Endothelial cell of hepatic sinusoid (primary cell): ENCODE measurements around the gene LRFN2.

ENCODE experiments used
- in situ Hi-C: cut with HindIII; loops from 2 replicates; pipeline ENCODE4 v1.10.0; 2017; ENCODE audit warnings: low sequenced_read_pairs

LRFN2 gene

DNA sequence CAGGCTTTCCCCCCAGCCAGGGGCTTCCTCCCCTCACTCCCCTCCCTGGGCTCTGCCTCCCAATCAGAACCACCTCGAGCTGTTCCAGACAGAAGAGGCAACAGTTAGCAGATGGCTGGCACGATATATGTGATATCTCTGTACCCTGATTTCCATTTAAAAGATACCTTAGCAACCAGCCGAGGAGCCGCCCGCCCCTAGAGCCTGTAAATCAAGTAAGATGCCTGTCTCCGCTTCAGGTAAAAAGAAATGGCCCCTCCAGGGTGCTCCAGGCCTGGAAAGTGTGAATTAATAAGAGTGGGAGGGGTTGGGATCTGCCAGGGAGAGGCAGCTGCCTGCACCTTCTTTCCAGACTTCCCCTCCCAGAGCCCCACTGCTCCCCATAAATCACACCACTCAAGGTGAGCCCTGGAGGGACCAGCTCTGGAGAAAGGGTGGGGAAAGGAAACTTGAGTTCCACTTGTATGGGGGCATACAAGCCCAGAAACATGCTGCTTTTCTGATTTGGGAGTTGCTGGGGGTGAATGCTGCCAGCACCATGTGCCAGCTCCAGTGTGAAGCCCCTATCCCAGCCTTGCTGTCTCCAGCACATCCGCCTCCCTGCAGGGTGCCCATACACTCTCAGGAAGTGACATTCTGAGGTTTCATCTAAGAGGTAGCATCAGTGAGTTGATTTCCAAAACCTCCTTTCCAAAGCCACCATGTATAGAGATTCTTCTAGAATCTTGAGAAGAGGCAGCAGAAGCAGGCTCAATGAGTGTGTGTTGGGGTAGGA lies 148.0 kb downstream of the LRFN2 start:
- in situ Hi-C loops, result no loop called here

DNA sequence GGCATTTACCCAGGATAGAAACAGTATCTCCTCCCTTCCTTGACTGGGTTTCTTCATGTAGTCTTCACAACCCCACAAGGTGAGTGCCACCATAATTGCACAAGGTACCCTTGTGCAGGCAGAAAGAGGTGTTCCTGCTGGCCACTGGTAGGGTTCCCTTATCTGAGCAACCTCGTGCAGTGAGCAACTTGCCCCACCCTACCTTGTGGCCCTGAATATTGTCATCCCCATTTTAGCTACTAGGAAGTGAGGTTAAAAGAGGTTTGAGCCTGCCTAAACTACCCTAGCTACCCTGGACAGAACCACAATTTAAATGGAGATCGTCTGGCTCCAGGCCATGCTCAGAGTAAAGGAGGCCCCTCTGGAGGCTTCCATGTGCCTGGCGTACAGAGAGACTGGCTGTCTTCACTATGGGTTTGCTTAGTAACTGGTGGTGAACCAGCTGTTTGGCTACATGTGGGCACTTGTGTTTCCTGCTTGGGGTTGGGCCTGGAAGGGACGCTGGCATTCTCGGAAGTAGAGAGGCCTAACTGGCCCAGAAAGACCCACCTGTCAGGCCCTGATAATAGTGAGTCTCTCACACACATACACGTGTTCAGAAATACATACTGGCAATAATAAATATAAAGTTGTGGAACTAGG lies 148.8 kb downstream of the LRFN2 start:
- in situ Hi-C loops, result no loop called here

DNA sequence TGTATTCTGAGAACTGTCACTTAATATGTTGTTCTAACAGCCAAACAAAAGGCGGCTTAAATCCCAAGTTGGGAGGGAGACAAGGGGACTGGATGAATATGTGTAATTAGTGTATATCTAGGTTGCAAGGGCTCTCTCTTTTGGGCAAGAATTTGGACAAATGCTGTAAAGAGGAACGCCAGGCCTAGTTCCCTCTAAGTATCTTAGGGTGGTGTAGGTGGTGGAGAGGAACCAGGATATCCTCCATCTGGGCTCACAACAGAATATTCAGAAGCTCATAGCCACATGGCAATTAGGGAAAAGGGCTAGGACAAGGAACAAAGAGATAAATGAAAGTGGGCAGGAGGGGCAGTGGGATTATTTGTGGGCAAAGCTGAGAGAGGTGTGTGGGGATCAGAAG lies 149.5 kb downstream of the LRFN2 start:
- in situ Hi-C loops, result no loop called here

GRCh38 chr6:40436685-40437604 lies 150.2 kb downstream of the LRFN2 start:
- in situ Hi-C loops, result no loop called here

DNA sequence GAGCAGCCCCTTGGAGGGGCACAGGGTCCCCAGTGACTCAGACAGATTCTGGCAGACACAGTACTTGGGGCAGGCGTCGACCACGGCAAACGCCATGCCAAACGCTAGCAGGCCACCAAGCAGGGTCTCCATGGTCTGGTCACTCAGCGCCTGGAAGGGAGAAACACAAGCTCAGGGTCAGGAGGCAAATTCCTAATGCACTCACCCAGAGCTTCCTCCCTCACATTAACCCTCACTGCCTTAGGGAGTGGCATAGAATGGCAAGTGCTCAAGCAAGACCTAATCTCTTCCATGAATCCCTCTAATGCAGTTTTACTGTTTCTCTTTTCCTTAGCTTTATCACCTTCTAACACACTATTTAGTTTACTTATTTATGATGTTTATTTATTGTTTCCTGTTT lies 154.2 kb downstream of the LRFN2 start:
- in situ Hi-C loops, result no loop called here

- in situ Hi-C loops, result no loop called here
Measured at GRCh38 chr6:40431706-40432105, 155.5 kb downstream of the LRFN2 start.

GRCh38 chr6:40427196-40427595 lies 160.0 kb downstream of the LRFN2 start:
- in situ Hi-C loops, result no loop called here

DNA sequence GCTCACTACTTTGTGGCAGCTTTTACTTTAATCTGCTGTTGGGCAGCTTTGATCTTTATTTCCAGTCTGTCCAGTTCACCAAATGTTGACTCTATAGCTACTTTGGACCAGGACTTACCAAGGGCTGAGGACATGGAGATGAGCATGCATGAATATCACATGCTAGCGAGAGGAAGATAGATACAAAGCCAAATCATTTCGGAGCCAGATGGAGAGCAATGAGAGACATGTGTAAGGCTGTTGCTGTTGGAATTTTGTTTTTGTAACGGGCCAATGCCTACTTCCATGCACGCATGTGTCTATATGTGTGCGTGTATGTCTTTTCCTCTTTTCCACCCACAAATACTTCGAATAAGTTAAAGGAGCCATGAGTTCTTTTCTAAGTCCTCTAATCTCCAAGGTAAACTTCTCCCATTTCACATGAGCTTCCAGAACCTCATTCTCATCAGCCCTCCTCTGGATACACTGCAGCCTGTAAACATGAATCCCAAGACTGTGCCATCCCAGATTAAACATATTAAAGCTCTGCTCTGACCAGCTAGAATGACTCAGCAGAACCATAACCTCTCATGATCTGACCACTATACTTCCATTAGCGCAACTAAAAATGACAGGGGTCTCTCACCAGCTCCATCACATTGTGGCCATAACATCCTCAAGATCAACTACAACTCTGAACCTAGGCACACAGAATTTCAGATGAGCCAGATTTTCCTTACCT lies 160.7 kb downstream of the LRFN2 start:
- in situ Hi-C loops, result no loop called here

- in situ Hi-C loops, result no loop called here
Measured at GRCh38 chr6:40425192-40425919, 161.8 kb downstream of the LRFN2 start.

DNA sequence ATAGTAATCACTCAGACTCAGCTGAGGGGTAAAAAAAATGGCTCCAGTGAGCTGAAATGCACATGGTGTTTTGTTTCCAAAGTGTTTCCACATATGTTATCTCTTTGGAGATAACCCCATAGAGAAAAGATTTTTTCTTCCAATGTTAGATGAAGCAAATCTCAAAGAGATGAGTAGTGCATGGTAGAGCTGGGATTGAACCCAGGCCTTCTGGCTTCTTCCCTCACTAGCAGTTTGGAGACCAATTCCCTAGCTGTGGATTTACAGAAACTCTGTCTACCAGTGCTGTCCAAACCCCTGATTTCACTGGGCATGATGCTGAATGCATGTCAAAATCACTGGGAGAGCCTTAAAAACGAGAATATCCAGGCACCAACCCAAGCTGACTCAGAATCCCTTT lies 165.1 kb downstream of the LRFN2 start:
- in situ Hi-C loops, result loop anchor here (5.0 kb wide), 3 partner anchors 35 to 85 kb away; no protein-coding TSS in a partner anchor

GRCh38 chr6:40419946-40420728 lies 167.0 kb downstream of the LRFN2 start:
- in situ Hi-C loops, result loop anchor here (5.0 kb wide), 3 partner anchors 33 to 87 kb away; no protein-coding TSS in a partner anchor

DNA sequence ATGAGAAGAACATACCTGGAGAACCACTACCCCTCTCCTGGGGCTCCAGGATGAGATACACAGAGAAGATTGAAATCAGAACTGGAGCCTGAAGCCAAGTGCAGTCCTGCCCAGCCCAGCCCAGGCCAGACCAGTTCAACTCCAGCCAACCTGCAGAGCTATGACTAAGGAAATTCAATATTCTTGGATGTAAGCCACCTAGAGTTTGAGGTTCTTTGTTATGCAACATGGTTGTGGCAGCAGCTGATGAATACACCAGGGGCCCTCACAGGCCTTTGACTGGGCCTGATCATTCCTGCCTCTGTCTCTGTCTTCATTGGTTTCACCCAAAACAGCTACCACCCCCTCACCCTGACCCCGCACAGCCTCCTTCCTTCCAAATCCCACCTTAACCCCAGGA lies 167.8 kb downstream of the LRFN2 start:
- in situ Hi-C loops, result no loop called here

DNA sequence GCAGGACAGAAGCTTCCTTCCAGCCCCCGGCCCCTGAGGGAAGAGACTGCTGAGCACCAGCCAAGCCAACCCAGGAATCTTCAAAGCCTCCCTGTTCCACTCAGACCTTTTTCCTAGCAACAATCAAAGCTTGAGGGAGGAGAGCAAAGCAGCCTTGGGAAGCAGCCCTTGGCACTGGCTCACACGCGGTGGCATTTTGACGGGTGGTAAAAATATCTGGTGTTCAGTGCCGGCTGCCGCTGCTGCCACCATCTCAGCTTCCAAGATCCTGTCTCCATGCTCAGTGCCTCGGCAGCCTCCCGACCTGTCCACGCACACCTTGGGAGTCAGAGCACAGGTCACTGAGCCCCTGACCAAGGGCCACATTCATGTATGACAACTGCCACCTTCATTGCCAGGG lies 170.1 kb downstream of the LRFN2 start:
- in situ Hi-C loops, result no loop called here

GRCh38 chr6:40414617-40415016 lies 172.5 kb downstream of the LRFN2 start:
- in situ Hi-C loops, result no loop called here

DNA sequence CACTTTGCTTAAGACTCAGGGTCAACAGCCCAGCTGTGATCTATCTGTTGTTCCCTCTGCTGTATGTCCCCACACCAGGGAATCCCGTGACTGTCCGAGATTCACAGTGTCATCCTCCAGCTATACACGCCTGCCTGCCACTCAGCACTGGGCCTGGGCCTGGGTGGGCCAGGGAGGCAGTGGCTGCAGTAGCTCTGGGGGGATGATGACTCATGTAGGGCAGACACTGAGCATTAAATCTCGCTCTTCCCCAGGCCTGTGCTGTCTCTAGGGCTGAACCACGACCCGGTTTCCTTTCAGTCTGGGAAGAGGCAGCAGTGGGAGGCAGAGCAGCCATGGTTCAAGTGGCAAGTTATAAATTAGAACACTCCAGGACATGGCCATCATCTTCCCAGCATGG lies 173.9 kb downstream of the LRFN2 start:
- in situ Hi-C loops, result no loop called here

DNA sequence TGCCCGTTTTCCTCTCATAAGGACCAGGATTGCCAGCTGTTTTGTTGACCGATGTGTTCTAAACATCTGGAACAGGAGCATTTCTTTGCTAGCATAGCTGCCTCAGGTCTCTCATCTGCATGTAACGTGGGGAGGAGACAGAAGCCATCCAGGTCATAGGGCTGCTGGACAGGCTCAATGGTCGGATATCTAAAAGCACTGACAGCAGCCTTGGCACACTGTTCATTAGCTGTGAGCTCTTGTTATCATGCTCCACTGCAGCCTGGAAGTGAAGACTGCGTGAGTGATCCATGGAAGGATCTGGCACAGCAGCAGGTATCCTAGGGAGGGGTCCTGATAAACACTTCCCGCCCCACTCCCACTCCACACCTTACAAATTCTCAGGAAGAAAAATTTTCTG lies 175.3 kb downstream of the LRFN2 start:
- in situ Hi-C loops, result no loop called here

GRCh38 chr6:40410821-40411220 lies 176.3 kb downstream of the LRFN2 start:
- in situ Hi-C loops, result no loop called here

GRCh38 chr6:40409716-40410397 lies 177.3 kb downstream of the LRFN2 start:
- in situ Hi-C loops, result no loop called here
